Ramos (cell line): ENCODE data around the gene VSX1.

Source experiments
- in situ Hi-C: fragments of 300-500 bp; cut with MboI; formaldehyde crosslinking; loops from one replicate; pipeline ENCODE4 v1.14.3; 2022; ENCODE audit warnings: low sequenced_read_pairs; ENCODE audit not compliant: unreplicated experiment

The VSX1 gene

DNA sequence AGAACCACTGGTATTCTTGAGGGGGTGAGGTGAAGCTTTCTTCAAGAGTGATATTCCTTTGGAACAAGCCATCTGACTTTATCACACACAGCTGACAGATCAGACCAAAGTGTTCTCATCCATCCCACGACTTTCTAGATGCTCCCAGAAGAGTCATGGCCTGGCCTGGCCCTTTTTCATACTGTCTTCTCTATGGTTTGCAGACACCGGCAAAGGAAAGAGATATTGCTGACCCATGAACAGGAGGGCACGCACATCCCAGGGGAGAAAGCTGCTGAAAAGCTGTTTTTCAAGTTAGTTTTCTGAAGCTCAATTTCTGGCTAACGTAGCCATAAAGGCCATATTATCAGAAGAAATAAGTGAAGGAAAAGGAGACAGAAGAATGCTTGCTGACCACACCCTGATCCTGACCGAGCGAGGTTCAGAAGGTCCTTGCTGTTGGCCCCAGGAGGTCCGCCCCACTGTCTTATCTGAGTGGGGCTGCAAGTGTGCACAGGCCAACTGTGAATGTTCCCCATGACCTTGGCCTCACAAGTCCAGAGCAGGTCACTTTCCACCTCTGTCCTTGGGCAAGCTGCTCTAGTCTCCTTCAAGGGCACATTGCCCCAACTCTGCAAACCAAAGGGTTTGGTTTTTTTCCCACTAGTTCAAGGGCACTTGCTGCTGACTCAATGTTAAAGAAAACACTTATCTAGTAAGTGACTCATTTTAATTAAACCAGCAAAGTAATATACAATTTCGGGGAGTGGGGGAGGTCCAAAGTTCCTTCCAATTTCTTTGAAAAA lies 26.0 kb downstream of the VSX1 start:
- in situ Hi-C loops = no loop called here

DNA sequence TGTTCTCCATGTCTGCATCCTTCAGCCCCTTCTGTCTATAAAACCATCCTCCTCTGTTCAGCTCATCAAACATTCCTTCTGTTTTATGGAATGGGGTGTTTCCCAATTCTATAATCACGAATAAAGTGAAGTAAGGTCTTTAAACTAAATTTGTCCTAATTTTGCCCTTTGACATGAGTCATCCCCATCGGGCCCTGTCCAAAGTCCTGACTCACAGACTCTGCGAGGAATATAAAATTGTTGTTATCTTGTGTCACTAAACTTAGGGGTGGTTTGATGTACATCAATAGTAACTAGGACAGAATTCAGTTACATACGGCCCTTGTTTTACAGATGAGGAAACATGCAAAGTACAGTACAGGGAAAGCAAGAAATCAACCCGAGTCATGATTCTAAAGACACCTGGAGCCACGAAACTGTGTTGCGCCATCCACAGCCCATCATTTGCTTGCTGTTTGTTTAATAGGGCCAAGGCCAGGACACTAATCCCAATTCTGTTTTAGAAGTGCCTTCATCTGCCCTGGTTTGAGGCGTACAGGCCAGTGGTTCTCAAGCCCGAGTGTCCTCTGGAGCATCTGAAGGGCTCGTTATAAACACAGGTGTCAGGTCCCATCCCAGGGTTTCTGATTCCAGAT lies 26.8 kb downstream of the VSX1 start:
- in situ Hi-C loops = no loop called here

DNA sequence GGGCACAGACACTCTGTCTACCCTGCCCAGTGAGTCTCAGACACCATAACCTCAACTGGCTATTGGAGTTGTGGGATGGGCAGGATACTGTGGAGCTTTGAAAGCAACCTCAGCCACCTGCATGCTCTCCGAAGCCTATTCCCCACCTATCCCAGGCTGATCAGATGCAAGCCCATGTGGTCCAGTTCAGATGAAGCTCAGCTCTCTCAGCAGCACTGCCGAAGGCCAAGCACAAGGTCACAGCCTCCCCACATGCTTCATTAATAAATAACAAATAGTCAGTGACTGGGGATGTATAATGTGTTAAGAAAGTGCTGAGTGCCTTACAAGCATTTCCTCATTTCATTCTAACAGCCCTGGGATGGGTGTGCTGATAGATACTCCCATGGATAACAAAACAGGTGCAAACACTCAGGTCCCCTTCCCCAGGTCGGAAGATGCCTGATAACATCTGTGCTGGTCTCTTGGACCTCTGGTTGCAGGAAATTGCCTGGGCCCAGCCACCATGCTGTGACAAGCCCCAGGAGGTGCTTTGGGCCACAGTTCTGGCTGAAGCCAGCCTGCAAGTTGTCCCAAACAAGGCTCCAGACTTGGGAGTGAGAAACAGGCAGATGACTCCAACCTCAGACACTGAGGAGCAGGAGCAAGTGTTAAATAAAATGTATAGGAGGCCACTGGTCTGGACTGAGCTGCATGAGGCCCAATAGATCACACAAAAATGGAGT lies 27.7 kb downstream of the VSX1 start:
- in situ Hi-C loops = no loop called here

DNA sequence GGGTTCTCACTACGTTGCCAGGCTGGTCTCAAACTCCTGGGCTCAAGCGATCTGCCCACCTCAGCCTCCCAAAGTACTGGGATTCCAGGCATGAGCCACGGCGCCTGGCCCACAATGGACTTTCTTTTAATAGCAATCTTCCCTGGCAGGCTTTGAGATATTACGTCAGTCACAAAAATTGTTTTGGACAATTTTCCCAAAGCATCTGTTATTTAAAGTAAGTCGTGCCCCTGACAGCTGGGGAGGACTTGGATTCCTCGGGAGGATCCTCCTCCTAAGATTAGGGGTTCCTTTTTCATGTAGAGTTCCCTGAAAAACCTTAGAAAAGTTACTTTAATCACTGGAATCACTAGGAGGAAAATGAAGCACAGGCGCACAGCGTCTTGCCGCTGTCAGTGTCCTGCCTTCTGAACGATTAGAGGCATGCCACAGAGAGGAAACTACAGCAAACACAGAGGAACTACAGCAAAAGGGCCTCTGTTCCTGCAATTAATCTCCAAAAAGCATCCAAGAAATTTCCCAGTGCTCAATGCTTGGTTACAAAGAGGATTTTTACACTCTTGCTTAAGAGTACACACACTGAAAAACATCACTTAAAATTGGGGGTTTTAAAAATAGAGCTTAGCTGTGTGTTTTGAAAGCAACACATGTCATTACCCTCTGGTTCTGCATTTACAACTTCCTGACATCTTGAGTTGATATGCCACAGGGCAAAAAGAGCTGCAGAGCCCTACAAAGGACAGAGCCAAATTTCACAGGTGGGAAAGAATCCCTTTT lies 28.5 kb downstream of the VSX1 start:
- in situ Hi-C loops = no loop called here

DNA sequence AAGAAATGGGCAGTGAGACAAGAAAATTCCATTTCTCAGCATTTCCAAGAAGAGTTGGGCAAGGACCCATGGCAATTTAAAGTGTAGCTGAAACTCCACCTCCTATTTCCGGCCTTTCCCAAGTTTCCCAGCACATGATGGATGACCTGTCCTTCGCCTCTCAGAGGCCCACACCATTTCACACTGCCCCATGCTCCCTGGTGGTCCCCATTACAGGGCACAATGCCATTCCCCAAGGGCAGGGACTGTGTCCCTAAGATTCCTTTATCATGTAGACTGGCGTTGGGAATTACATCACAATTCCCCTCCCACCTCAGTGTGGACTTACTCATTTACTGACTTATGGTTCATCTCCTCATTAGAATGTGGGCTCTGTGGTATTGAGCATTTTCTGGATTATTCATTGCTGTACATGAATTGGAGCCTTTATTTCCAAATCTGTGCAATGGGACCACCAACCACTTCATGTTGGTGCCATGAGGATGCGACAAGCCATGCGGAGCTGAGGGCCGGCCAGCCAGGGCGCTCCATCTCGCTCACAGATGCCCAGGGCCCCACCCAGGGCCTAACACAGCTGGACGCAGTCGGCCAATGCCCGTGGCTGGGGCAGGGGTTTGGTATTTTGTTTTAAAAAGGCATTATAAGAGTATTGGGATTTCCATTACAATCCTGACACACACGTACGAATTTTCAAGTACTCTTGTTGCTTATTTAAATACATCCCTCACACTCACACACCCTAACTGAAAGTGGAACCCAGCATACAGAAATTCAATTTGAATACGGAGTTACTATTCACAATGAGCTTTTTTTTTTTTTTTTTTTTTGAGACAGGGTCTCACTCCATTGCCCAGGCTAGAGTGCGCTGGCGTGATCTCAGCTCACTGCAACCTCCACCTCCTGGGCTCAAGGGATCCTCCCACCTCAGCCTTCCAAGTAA lies 29.4 kb downstream of the VSX1 start:
- in situ Hi-C loops = no loop called here

DNA sequence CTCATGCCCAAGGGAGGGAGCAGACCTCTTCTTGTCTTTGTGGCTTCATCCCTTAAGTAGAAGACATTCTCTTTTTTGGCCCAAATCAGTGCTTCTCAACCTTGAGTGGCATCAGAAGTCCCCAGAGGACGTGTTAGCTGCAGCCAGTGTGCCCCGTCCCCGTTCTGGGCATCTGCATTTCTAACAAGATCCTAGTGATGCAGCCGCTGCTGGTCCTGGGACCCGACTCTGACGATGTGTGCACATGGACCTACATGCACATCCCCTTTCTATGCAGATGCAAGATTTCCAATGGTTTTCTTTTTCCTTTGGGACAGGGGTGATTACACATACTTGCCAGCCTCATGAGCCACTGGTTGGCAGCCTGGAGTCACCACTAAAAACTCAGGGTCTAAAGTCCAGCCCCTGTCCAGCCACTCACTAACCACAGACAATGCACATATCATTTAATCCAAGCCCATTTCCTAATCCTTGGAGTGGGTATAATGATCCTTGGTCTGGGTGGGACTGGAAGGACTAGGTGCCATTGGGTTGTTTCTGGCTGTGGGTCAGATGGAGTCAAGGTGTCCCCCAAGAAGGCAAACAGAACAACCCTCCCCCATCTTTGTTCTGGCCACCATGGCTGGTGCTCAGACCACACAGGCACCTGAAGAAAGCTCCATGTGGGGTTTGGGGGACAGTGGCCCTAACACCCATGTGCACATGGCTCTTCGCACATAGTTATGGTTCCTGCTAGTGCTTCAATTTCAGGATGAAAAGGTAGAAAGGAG lies 30.4 kb downstream of the VSX1 start:
- in situ Hi-C loops = no loop called here

DNA sequence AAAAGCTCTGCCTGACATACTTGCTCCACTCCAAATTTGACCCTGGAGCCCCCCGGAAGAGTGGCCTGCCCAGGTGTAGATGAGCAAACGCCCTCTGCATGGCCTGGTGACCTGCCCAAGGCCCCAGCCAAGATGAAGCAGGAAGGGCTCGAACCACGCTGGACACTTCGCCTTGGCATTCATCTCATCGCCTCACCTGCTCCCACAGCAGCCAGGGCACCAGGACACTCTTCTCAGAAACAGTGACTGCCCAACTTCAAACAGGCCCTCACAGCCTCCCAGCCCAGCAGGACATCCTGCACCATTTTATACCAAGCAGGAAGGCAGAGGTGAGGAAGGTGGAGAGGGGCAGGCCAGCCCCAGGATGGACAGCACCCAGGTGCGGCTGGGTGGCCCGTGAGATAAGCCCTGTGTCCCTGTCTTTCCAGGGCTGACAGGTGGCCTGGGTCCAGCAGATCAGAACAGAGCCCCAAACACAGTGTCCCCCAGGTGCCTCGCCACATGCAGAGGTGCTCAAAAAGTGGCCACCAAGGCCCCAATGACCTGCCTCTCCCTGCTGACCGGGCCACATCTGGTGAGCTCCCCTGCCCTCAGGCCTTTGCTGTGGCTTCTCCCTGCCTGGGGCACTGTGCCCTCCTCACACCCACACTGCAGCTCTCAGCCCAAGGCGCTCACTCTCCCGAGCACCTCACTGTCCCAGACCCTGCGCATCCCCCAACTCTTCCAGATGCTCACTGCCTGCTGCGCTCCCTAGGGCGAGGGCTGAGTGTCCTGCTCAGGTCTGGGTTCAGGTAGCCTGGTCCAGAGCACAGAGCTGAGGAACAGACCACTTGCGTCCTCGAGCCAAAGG lies 31.2 kb downstream of the VSX1 start:
- in situ Hi-C loops = no loop called here

DNA sequence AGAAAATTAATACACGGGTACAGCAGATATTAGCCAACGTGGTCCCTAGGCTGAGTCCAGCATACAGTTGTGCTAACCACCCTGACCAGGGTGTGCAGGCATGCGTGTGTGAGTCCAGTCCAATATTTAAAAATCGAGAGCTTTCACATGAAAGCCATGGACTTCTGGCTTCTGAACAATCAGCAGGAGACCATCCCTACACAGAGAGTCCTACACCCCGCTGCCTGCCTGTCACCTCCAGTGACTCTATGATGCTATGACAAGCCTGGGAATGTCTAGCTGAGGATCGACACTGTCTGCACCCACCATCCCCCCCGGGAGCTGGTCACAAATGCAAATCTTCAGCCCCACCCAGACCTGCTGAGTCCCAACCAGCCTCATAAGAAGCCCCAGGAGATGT lies 31.9 kb downstream of the VSX1 start:
- in situ Hi-C loops = no loop called here

DNA sequence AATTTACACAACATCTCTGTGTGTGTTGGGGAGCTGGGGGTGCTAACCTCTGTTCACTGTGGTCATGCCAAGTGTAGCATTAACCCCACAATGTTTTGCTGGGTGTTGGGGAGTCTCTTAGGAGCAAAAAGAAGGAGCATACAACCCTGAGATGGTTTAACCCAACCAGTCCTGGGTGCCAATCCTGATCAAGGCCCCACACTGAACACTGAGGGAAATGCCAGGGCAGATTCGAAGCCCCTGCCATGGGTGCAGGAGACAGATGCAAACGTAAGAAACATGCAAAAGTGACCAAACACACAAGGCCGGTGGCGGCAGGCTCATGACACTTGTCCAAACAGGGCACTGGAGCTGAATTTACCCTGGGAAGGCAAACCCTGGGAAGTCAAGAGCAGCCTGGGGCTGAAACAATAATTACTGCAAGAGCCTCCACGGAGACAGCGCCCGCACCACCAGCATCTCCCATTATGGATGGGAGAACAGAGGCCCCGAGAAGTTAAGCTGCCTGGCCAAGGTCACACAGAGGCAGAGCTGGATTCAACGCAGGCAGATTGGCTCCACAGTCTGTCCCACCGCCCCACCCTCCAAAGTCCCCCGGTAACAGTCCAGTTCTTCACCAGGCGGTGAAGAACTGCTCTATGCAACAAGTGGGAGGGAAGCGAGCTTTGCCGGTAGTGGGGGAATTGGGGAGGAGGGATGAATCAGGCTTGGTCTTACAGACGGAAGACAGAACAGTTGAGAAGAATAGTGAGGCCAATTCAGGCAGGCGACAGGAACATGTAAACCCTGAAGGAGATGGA lies 32.5 kb downstream of the VSX1 start:
- in situ Hi-C loops = no loop called here

DNA sequence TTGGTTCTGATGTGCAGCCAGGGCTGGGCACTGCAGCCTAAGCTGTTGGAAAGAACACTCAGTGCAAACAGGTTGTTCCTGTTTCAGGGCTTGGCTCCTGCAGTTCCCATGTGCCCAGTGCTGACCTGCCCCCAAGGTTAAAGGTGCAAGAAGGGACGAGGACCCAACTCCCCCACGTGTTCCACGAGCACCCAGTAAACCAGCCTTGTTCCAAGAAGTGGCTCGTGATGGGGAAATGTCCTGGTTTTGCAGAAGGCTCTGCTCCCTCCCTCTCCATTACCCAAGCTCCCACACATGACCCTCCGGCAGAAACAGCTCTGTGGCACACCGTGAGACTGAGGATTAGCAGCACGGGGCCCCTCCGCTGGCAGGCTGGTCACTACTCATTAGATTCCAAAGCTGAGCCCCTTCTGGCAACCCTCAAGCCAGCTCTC lies 33.4 kb downstream of the VSX1 start:
- in situ Hi-C loops = no loop called here

DNA sequence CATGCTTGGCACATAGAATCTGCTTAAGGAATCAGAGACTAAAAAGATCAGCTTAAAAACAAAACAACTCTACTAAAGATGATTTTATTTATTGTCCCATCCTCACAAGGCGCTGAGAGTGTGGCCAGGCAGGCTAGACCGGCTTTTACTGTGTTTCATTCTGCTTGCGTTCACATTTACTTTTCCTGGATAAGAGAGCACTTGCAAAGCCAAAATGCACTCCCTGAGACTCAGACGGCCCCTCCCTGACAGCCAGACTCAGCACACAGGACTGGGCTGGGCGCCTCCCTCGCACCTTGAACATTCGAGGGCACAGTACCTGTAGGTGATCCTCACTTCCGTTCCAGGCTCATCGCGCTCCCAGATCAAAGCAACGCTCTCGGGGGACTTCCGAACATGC lies 34.2 kb downstream of the VSX1 start:
- in situ Hi-C loops = no loop called here

DNA sequence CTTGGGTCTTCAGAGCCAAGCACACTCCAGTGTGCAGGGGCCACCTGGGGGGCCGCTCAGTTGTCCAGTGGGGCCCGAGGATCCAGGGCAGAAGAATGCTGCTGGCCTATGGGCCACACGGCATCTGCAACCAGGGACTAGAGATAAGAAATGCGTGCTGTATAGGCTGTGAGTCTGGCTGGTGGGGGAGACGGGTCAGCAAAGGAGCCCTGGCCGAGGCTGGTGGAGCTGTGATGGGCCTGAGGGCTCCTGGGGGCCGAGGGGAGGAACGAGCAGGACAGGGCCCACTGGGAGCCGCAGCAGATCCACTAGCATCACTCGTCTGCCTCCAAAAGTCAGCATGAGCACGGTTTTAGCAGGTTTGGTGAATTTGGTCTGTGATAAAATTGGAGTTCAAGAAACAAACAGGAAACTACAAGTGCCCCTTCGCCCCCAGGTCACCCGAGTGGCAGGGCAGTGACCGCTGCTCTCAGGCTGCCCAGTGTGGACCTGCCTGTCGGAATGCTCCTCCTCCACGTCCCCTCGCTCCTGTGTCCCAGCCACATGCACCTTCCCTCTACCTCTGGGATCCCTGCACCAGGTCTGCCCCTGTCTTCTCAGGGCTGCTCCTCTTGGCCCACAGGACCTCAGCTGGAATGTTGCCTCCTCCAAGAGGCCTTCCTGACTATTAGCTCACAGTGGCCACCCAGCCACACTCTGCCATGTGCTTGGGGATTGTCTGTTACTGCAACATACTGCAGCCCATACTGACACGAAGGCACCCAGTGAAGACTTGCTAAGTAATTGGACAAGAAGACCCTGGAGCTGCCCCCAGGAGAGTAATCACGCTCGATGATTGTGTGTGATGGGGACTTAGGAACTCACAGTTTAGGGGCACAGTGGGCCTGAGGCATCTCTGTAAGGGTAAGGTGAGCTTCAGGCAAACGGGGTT lies 34.9 kb downstream of the VSX1 start:
- in situ Hi-C loops = no loop called here

DNA sequence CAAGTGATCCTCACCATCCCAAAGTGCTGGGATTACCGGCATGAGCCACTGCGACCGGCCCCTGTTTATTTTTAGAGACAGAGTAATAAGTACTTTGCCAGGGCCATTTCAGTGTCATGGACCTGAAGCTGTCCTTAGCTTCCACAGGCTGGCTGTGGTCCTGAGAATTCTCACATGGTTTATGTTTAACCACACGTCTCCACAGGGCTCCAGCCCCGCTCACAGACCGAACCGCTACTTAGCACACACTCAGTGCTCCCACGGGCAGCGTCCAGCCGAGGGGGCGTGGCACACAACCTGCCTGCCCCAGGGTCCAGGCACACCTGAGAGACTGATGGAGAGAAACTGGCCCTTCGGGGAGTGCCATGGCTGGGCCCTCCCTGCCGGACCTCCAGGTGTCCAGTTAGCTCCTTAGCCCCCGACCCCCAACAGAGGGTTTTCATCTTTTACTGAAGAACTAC lies 35.7 kb downstream of the VSX1 start:
- in situ Hi-C loops = no loop called here

DNA sequence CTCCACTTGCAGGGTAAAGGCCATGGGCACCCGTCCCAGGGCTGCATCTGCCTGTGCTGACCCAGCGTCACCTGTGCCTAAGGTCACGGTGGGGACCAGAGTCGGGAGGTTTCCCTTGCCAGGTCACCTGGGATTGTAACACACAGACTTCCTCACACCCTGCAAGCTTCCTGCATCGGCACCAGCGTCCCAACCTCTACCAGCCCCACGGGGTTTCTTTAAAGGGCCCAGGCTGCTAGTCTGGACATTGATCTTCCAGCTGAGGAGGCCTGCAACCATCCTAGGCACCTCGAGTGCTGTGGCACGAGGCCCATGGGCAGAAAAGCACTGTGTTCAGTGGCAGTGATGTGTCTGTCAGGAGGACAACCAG lies 36.6 kb downstream of the VSX1 start:
- in situ Hi-C loops = no loop called here

DNA sequence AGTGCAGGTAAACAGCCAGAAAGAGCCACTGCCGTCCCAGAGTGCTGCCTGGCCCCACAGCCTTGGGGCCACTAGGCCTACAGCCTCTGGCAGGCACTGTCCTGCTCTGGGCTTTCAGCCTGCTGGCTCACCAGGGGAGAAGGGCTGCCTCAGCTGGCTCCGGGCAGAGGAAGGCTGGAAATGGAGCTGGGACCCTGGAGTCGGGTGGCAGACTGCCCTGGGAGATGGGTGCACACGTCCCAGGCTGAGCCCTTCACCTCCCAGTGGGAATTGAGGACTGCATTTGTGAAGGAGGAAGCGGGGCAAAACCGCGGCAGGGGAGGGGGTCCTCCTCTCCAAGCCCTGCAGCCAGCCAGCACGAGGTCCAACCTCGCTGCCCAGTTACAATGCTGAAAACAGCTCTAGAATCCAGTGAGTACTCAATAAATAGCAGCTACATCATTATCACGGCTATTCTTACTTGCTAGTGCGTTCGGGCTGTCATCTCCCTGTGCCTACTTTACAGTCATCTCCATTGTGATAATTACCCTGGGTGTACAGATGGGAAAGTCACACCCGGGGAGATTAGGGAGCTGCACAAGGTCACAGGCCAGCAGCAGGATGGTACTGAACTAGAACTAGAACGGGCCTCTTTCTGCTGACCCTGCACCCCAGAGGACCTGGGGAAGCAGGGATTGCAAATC lies 37.1 kb downstream of the VSX1 start:
- in situ Hi-C loops = no loop called here

DNA sequence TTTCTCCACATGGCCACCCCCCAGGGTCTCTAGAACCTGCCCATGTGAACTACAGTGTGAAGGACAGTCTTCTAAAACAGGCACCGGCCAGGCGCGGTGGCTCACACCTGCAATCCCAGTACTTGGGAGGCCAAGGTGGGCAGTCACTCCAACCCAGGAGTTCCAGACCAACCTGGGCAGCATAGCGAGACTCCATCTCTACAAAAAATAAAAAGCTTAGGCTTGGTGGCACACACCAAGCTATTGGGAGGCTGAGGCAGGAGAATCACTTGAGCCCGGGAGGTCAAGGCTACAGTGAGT lies 37.7 kb downstream of the VSX1 start:
- in situ Hi-C loops = no loop called here
